OCI-LY7 (cell line): ENCODE data around the gene RTN4R. TPM values are rescaled to one million over a fixed set of nuclear protein-coding genes. Genes with fewer than 3 reads are reported as not detected.

Source experiments
- BruUV-seq: library from RNA; stranded (reverse); fragments of 400-500 nt; replicated peaks from 2 replicates; lab custom pipeline; 2021; lab: Mats Ljungman, UMichigan
- CTCF ChIA-PET: fragments of 300-600 bp; sonication (Branson Sonifier 250); formaldehyde crosslinking; loops from one replicate; lab custom pipeline; 2022; ENCODE audit warnings: antibody characterized with exemption; ENCODE audit not compliant: unreplicated experiment; lab: Charles Lee
- POLR2A ChIA-PET: fragments of 300-600 bp; sonication (Branson Sonifier 250); formaldehyde crosslinking; loops from one replicate; lab custom pipeline; 2022; ENCODE audit warnings: antibody characterized with exemption; lab: Charles Lee
- DNase-seq: peaks from one replicate; pipeline ENCODE4 v3.0.0-alpha.2; 2015; ENCODE audit warnings: low spot score
- H2AFZ ChIP-seq: fragments of 200-600 bp; sonication (generic), shearing (Covaris generic); 2 replicates; pipeline ENCODE4 v1.6.1; 2014; ENCODE audit warnings: mild to moderate bottlenecking, antibody characterized with exemption, low read length, moderate library complexity
- H3K27ac ChIP-seq: fragments of 200-600 bp; sonication (generic); 2 replicates; pipeline ENCODE4 v1.5.1; 2014; ENCODE audit warnings: mixed run types, low read depth, mild to moderate bottlenecking, moderate library complexity, low read length, inconsistent platforms; ENCODE audit not compliant: poor library complexity, severe bottlenecking
- H3K36me3 ChIP-seq: fragments of 200-600 bp; sonication (generic); 2 replicates; pipeline ENCODE4 v1.6.1; 2014; ENCODE audit warnings: mild to moderate bottlenecking, antibody characterized with exemption, low read length, moderate library complexity, mixed read lengths; ENCODE audit not compliant: insufficient read depth
- H3K4me1 ChIP-seq: fragments of 200-600 bp; sonication (generic); 2 replicates; pipeline ENCODE4 v1.5.1; 2014; ENCODE audit warnings: mild to moderate bottlenecking, low read length; ENCODE audit not compliant: insufficient read depth, poor library complexity, severe bottlenecking
- H3K4me2 ChIP-seq: fragments of 200-600 bp; sonication (generic); 2 replicates; pipeline ENCODE4 v1.6.1; 2014; ENCODE audit warnings: mild to moderate bottlenecking, low read length
- H3K4me3 ChIP-seq: fragments of 200-600 bp; sonication (generic); 2 replicates; pipeline ENCODE4 v1.5.1; 2014; ENCODE audit warnings: mild to moderate bottlenecking, low read depth, low read length; ENCODE audit not compliant: poor library complexity, severe bottlenecking
- H3K79me2 ChIP-seq: fragments of 200-600 bp; sonication (generic); 2 replicates; pipeline ENCODE4 v1.6.1; 2016; ENCODE audit warnings: low read depth, mild to moderate bottlenecking, low read length, moderate library complexity, mixed read lengths; ENCODE audit not compliant: insufficient read depth
- H3K9me2 ChIP-seq: fragments of 200-600 bp; sonication (generic); 2 replicates; pipeline ENCODE4 v1.6.1; 2016; ENCODE audit warnings: mild to moderate bottlenecking, low read length, mixed read lengths; ENCODE audit not compliant: insufficient read depth
- H3K9me3 ChIP-seq: fragments of 200-600 bp; sonication (generic); 2 replicates; pipeline ENCODE4 v1.6.1; 2014; ENCODE audit warnings: mild to moderate bottlenecking, mixed run types, low read length, mixed read lengths
- H4K20me1 ChIP-seq: fragments of 200-600 bp; sonication (generic); 2 replicates; pipeline ENCODE4 v1.6.1; 2014; ENCODE audit warnings: mild to moderate bottlenecking, antibody characterized with exemption, low read length, moderate library complexity, mixed read lengths; ENCODE audit not compliant: insufficient read depth
- EZH2phosphoT487 ChIP-seq: fragments of 200-600 bp; sonication (generic); IDR thresholded peaks from 2 replicates; pipeline ENCODE4 v1.6.1; 2018; ENCODE audit warnings: low read depth, borderline replicate concordance, mild to moderate bottlenecking, mixed run types, antibody characterized with exemption, low read length, moderate library complexity, mixed read lengths
- intact Hi-C: fragments of 100-400 bp; cut with micrococcal nuclease; formaldehyde crosslinking; loops from one replicate; pipeline ENCODE4 v1.10.0; 2022; ENCODE audit not compliant: unreplicated experiment
- total RNA-seq, 2 experiments: library from RNA; depleted of rRNA in 1 of 2; stranded (reverse); fragments of >200 nt in 1 of 2; shearing (Covaris generic) in 1 of 2; gene quantifications; 2 replicates each; pipeline ENCODE4 v1.2.3, GENCODE V29; 2014 to 2022
- TF ChIP-seq, protein P1 (sequence below): fragments of 200-600 bp; sonication (generic); conservative IDR thresholded peaks from 2 replicates; pipeline ENCODE4 v1.5.1; 2014; ENCODE audit warnings: mild to moderate bottlenecking, antibody characterized with exemption, low read length, moderate library complexity, mixed read lengths

RTN4R gene
- total RNA-seq, 2 experiments from 2014 or later = not detected

DNA sequence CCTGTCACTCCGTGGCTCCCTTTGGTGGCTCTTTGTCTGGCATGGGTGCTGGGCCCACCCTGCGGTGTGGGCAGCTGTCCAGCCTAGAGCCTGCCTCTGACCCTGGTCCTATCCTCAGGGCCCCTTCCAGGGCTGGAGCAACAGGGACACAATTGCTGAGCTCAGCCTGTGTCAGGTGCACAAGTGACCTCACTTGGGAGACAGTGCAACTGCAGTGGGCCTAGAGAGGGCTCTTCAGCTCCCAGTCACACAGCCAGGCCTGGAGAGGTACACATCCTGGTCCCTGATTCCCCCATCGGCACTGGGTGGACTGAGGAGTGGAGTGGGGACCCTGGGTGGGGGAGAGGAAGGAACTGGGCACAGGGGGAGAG is 43.9 kb downstream of the RTN4R start:
- no peaks in the 10 kb centered on the region for H3K36me3 ChIP-seq
- intact Hi-C loops = no loop called here
- H3K4me1 ChIP-seq = no peaks in the 10 kb centered on the region
- ChIA-PET CTCF (no interaction called here), POLR2A (no interaction called here)
- no TSS peak for BruUV-seq
- H3K9me3 ChIP-seq = no peaks in the 10 kb centered on the region
- TF ChIP-seq, protein P1, sequence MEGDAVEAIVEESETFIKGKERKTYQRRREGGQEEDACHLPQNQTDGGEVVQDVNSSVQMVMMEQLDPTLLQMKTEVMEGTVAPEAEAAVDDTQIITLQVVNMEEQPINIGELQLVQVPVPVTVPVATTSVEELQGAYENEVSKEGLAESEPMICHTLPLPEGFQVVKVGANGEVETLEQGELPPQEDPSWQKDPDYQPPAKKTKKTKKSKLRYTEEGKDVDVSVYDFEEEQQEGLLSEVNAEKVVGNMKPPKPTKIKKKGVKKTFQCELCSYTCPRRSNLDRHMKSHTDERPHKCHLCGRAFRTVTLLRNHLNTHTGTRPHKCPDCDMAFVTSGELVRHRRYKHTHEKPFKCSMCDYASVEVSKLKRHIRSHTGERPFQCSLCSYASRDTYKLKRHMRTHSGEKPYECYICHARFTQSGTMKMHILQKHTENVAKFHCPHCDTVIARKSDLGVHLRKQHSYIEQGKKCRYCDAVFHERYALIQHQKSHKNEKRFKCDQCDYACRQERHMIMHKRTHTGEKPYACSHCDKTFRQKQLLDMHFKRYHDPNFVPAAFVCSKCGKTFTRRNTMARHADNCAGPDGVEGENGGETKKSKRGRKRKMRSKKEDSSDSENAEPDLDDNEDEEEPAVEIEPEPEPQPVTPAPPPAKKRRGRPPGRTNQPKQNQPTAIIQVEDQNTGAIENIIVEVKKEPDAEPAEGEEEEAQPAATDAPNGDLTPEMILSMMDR = no peak
- no peak for TF ChIP-seq EZH2phosphoT487
- DNase-seq = no peak
- no peak overlapping the region for H2AFZ ChIP-seq
- no peaks in the 10 kb centered on the region for H3K79me2 ChIP-seq
- no peaks in the 10 kb centered on the region for H3K9me2 ChIP-seq
- no peak overlapping the region for H3K27ac ChIP-seq
- no peaks in the 10 kb centered on the region for H4K20me1 ChIP-seq
- no peak overlapping the region for H3K4me2 ChIP-seq
- H3K4me3 ChIP-seq = no peak overlapping the region

GRCh38 chr22:20223421-20224255 is 44.5 kb downstream of the RTN4R start:
- no peak overlapping the region for H3K4me2 ChIP-seq
- POLR2A ChIA-PET = no interaction called here
- TF ChIP-seq, protein P1 = no peak
- TF ChIP-seq EZH2phosphoT487 = no peak
- no peaks in the 10 kb centered on the region for H4K20me1 ChIP-seq
- H3K4me3 ChIP-seq = no peak overlapping the region
- no peaks in the 10 kb centered on the region for H3K36me3 ChIP-seq
- no TSS peak for BruUV-seq
- no peaks in the 10 kb centered on the region for H3K4me1 ChIP-seq
- no peaks in the 10 kb centered on the region for H3K9me3 ChIP-seq
- no peak overlapping the region for H2AFZ ChIP-seq
- no peak overlapping the region for H3K27ac ChIP-seq
- no peaks in the 10 kb centered on the region for H3K9me2 ChIP-seq
- intact Hi-C loops = no loop called here
- CTCF ChIA-PET = interaction anchor here (0.9 kb wide), 1 partner anchor 10 kb away, joined by 3 read pairs; no protein-coding TSS in a partner anchor
- H3K79me2 ChIP-seq = no peaks in the 10 kb centered on the region
- DNase-seq = no peak
